ENCODE data around the gene ZNF385B. TPM values are rescaled to one million over a fixed set of nuclear protein-coding genes. Genes with fewer than 3 reads are reported as not detected.
"Not testable (repeated sequence)": the region's sequence is repeated elsewhere in the genome, so short reads cannot be mapped to it uniquely, and the experiment has no call there.

Gene ZNF385B
- total RNA-seq, 1 donor from 2014 or later, result not detected

DNA sequence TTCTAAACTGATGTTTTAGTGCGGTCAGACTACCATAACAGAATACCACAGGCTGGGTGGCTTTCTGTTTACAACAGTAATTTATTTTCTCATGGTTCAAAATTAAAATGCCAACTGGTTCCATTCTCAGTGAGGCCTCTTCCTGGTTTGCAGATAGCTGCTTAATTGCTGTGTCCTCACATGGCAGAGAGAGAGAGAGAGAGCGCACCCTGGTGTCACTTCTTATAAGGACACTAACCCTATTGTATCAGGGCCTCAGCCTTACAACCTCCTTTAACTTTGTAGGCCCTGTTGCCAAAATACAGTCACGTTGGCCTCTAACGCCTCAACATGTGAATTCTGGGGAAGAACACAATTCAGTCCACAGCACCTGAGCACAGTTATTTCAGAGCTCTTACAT lies 37.5 kb upstream of the ZNF385B start:
- H3K4me1 Mint-ChIP-seq (ENCODE audit: low read depth, unreplicated experiment), result no peaks in the 10 kb centered on the region
- no peaks in the 10 kb centered on the region for H3K27me3 Mint-ChIP-seq (ENCODE audit: unreplicated experiment)
- TF ChIP-seq, protein P1, sequence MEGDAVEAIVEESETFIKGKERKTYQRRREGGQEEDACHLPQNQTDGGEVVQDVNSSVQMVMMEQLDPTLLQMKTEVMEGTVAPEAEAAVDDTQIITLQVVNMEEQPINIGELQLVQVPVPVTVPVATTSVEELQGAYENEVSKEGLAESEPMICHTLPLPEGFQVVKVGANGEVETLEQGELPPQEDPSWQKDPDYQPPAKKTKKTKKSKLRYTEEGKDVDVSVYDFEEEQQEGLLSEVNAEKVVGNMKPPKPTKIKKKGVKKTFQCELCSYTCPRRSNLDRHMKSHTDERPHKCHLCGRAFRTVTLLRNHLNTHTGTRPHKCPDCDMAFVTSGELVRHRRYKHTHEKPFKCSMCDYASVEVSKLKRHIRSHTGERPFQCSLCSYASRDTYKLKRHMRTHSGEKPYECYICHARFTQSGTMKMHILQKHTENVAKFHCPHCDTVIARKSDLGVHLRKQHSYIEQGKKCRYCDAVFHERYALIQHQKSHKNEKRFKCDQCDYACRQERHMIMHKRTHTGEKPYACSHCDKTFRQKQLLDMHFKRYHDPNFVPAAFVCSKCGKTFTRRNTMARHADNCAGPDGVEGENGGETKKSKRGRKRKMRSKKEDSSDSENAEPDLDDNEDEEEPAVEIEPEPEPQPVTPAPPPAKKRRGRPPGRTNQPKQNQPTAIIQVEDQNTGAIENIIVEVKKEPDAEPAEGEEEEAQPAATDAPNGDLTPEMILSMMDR (IDR thresholded peaks at IDR 0.05; ENCODE audit: partially characterized antibody, unreplicated experiment), result peak; percentile 49
- no peak overlapping the region for H3K27ac Mint-ChIP-seq (ENCODE audit: unreplicated experiment)
- H3K36me3 Mint-ChIP-seq (ENCODE audit: unreplicated experiment), result peaks cover 6% of the 10 kb centered on the region
- H3K4me3 Mint-ChIP-seq (ENCODE audit: unreplicated experiment), result no peak overlapping the region
- no peaks in the 10 kb centered on the region for H3K9me3 Mint-ChIP-seq (ENCODE audit: unreplicated experiment)
- DNase-seq, result peak; percentile 47

DNA sequence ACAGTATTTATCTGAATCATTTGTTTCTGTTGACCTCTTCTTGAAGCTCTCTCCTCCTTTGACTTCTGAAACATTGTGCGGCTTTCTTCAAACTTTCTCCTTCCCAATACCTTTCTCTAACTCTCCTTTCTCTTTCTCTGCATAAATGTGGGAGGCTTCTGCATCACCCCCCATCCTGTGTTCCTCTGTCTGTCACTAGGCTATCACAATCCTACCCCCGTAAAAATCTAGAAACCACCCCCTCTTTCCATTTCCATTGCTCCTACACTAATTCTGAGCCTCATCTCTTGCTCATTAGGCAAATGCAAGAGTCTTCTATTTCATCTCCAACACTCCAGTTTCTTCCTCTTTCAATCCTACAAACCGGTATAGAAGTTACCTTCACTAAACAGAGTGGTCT lies 32.2 kb upstream of the ZNF385B start:
- Mint-ChIP-seq H3K9me3 (ENCODE audit: unreplicated experiment) (peaks cover 4% of the 10 kb centered on the region), H3K36me3 (ENCODE audit: unreplicated experiment) (peaks cover under 1% of the 10 kb centered on the region), H3K4me1 (ENCODE audit: low read depth, unreplicated experiment) (no peaks in the 10 kb centered on the region), H3K27me3 (ENCODE audit: unreplicated experiment) (no peaks in the 10 kb centered on the region), H3K4me3 (ENCODE audit: unreplicated experiment) (no peak overlapping the region), H3K27ac (ENCODE audit: unreplicated experiment) (no peak overlapping the region)
- DNase-seq, result no peak
- TF ChIP-seq, protein P1 (IDR thresholded peaks at IDR 0.05; ENCODE audit: partially characterized antibody, unreplicated experiment), result no peak

DNA sequence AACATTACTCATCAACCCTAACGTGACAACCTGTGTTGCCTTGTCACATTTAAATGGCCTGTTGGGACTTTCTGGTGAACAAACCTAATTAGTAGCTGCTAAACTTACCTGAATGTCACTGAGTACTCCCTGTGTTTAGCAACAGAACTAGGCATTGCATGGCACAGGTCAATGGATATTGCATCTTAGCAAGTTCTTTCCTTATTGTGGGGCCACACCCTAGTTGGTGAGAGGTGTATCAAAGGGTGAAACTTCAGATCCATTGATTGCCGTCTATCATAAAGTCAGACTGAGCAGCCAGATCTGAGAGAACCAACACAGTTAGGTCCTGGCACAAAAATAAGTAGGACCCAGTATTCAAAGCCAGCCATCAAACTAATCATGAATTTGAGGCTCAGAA lies 29.8 kb upstream of the ZNF385B start:
- no peak overlapping the region for H3K4me3 Mint-ChIP-seq (ENCODE audit: unreplicated experiment)
- no peaks in the 10 kb centered on the region for H3K4me1 Mint-ChIP-seq (ENCODE audit: low read depth, unreplicated experiment)
- H3K36me3 Mint-ChIP-seq (ENCODE audit: unreplicated experiment), result peaks cover 5% of the 10 kb centered on the region
- no peak overlapping the region for H3K27ac Mint-ChIP-seq (ENCODE audit: unreplicated experiment)
- peaks cover 4% of the 10 kb centered on the region for H3K9me3 Mint-ChIP-seq (ENCODE audit: unreplicated experiment)
- no peak for DNase-seq
- TF ChIP-seq, protein P1 (IDR thresholded peaks at IDR 0.05; ENCODE audit: partially characterized antibody, unreplicated experiment), result no peak
- H3K27me3 Mint-ChIP-seq (ENCODE audit: unreplicated experiment), result no peaks in the 10 kb centered on the region

DNA sequence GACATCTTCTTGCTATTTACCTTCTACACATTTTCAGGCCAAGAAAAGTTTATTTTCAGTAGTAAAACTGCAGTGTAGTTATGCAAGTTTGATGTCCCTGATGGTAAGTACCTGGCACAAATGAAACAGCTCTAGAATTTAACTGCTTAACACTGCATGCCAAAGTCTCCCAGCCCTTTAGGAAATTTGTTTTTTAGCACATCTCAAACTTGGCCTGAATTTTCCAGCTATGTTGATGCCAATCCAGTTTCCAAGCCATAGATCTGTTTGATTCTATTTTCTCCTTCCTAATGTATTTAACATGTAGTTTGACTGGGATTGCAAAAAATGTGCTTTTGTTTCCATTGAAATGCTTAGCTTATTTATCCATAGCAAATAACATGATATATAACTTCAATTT lies 29.3 kb upstream of the ZNF385B start:
- no peaks in the 10 kb centered on the region for H3K4me1 Mint-ChIP-seq (ENCODE audit: low read depth, unreplicated experiment)

DNA sequence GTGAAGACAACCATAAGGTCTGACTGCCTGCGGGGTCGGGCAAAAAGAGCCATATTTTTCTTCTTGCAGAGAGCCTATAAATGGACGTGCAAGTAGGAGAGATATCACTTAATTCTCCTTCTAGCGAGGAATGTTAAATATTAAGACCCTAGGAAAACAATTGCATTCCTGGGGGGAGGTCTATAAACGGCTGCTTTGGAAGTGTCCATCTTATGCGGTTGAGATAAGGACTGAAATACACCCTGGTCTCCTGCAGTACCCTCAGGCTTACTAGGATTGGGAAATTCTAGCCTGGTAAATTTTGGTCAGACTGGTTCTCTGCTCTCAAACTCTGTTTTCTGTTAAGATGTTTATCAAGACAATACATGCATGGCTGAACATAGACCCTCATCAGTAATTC lies 27.2 kb upstream of the ZNF385B start:
- H3K4me3 Mint-ChIP-seq (ENCODE audit: unreplicated experiment); H3K27ac Mint-ChIP-seq (ENCODE audit: unreplicated experiment); H3K4me1 Mint-ChIP-seq (ENCODE audit: low read depth, unreplicated experiment); DNase-seq; H3K27me3 Mint-ChIP-seq (ENCODE audit: unreplicated experiment); H3K9me3 Mint-ChIP-seq (ENCODE audit: unreplicated experiment); H3K36me3 Mint-ChIP-seq (ENCODE audit: unreplicated experiment): not testable (repeated sequence)

More for the DNA sequence above, 29.3 kb upstream of the ZNF385B start:
- H3K9me3 Mint-ChIP-seq (ENCODE audit: unreplicated experiment), result peaks cover 4% of the 10 kb centered on the region
- no peak overlapping the region for H3K4me3 Mint-ChIP-seq (ENCODE audit: unreplicated experiment)
- H3K27me3 Mint-ChIP-seq (ENCODE audit: unreplicated experiment), result no peaks in the 10 kb centered on the region
- no peak overlapping the region for H3K27ac Mint-ChIP-seq (ENCODE audit: unreplicated experiment)
- no peak for DNase-seq
- peaks cover 5% of the 10 kb centered on the region for H3K36me3 Mint-ChIP-seq (ENCODE audit: unreplicated experiment)
- TF ChIP-seq, protein P1 (IDR thresholded peaks at IDR 0.05; ENCODE audit: partially characterized antibody, unreplicated experiment), result no peak

DNA sequence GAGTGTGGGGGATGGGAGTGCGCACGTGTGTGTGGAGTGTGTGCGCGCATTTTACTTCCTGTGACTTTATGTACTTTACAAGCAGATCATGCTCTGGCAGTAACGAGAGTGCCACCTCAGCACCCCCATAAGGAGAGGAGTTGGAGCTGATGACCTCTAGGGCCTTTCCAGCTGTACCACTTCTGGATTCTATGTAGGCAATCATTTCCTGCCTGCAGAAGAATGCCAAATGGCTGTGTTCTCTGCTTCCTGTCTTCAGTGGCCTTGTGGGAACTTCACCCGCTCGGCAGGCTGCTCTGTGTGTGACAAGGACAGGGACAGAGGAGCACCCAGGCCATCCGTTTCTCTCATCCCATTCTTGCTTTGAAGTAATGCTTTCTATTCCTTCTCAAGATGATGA lies 22.8 kb upstream of the ZNF385B start:
- TF ChIP-seq, protein P1 (IDR thresholded peaks at IDR 0.05; ENCODE audit: partially characterized antibody, unreplicated experiment), result no peak
- Mint-ChIP-seq H3K27me3 (ENCODE audit: unreplicated experiment) (no peaks in the 10 kb centered on the region), H3K4me3 (ENCODE audit: unreplicated experiment) (no peak overlapping the region), H3K4me1 (ENCODE audit: low read depth, unreplicated experiment) (no peaks in the 10 kb centered on the region), H3K9me3 (ENCODE audit: unreplicated experiment) (peaks cover 4% of the 10 kb centered on the region), H3K36me3 (ENCODE audit: unreplicated experiment) (peaks cover 5% of the 10 kb centered on the region), H3K27ac (ENCODE audit: unreplicated experiment) (no peak overlapping the region)
- DNase-seq, result no peak
